OCI-LY3 (cell line): ENCODE results near the gene NTSR2.

Experiments
- EZH2phosphoT487 ChIP-seq: fragments of 200-600 bp; shearing (Covaris generic); IDR thresholded peaks from 2 replicates; pipeline ENCODE4 v1.6.1; 2018; ENCODE audit warnings: antibody characterized with exemption, mixed run types, low read depth
- TF ChIP-seq, protein P1 (sequence below): fragments of 200-600, 300-600 bp; sonication (generic); IDR thresholded peaks from 2 replicates; pipeline ENCODE4 v1.5.1; 2014; ENCODE audit warnings: antibody characterized with exemption, low read length, low read depth

DNA sequence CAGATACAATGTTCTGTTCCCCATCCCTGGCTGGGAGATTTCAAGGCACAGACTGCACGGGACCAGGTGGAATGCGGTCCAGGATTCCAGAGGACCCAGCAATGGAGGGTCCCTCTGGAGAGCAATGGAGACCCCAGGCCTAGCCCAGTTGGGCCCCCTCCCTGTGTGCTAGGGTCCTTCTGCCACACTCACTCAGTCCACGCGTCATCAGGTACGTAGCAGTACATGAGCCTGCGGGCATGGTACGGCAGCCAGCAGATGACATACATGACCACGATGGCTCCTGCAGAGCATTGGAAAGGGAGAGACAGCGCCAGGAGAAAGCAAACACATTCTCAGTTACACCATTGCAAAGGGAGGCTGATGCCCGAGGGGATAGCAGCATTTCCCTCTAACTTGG is 10.1 kb downstream of the NTSR2 start:
- TF ChIP-seq, protein P1, sequence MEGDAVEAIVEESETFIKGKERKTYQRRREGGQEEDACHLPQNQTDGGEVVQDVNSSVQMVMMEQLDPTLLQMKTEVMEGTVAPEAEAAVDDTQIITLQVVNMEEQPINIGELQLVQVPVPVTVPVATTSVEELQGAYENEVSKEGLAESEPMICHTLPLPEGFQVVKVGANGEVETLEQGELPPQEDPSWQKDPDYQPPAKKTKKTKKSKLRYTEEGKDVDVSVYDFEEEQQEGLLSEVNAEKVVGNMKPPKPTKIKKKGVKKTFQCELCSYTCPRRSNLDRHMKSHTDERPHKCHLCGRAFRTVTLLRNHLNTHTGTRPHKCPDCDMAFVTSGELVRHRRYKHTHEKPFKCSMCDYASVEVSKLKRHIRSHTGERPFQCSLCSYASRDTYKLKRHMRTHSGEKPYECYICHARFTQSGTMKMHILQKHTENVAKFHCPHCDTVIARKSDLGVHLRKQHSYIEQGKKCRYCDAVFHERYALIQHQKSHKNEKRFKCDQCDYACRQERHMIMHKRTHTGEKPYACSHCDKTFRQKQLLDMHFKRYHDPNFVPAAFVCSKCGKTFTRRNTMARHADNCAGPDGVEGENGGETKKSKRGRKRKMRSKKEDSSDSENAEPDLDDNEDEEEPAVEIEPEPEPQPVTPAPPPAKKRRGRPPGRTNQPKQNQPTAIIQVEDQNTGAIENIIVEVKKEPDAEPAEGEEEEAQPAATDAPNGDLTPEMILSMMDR = no peak
- TF ChIP-seq EZH2phosphoT487 = no peak
